H1 (cell line): ENCODE data around the gene THAP11. TPM values are rescaled to one million over a fixed set of nuclear protein-coding genes. Genes with fewer than 3 reads are reported as not detected.

Experiments
- CTCF ChIA-PET: fragments of 300-600 bp; sonication (Branson Sonifier 250); formaldehyde crosslinking; loops from one replicate; lab custom pipeline; 2021; ENCODE audit not compliant: partially characterized antibody; lab: Charles Lee
- POLR2A ChIA-PET: fragments of 300-600 bp; sonication (Branson Sonifier 250); formaldehyde crosslinking; loops from one replicate; lab custom pipeline; 2021; ENCODE audit warnings: inconsistent platforms; ENCODE audit not compliant: partially characterized antibody; lab: Charles Lee
- DNase-seq, 2 experiments: peaks; one replicate each; pipeline versions ENCODE4 v3.0.0 to v3.0.0-alpha.2; 2010 to 2022; ENCODE audit warnings: low spot score in 2 of 2, low read depth in 1 of 2, mixed read lengths in 1 of 2
- FAIRE-seq: peaks from 2 replicates; lab custom pipeline; 2011; peaks lifted over from hg19 to GRCh38; lab: Jason Lieb, UNC
- H2AFZ ChIP-seq: 2 replicates; pipeline ENCODE4 v1.8.1; 2012; ENCODE audit warnings: low read length, inconsistent platforms
- H2AK5ac ChIP-seq: 2 replicates; pipeline ENCODE4 v1.6.1; 2013; ENCODE audit warnings: low read depth, low read length
- H2BK120ac ChIP-seq: replicated peaks from 2 replicates; pipeline ENCODE3; 2013; ENCODE audit warnings: low read depth, low read length, inconsistent platforms
- H2BK12ac ChIP-seq: 2 replicates; pipeline ENCODE4 v1.6.1; 2013; ENCODE audit warnings: low read depth, low read length
- H2BK15ac ChIP-seq: 2 replicates; pipeline ENCODE4 v1.6.1; 2013; ENCODE audit warnings: low read length
- H2BK20ac ChIP-seq: 2 replicates; pipeline ENCODE4 v1.6.1; 2013; ENCODE audit warnings: low read length
- H2BK5ac ChIP-seq: 2 replicates; pipeline ENCODE4 v1.6.1; 2013; ENCODE audit warnings: low read depth, low read length
- H3K14ac ChIP-seq: 2 replicates; pipeline ENCODE4 v1.6.1; 2013; ENCODE audit warnings: inconsistent platforms; ENCODE audit not compliant: insufficient read length
- H3K18ac ChIP-seq: 2 replicates; pipeline ENCODE4 v1.6.1; 2013; ENCODE audit warnings: low read length; ENCODE audit errors: extremely low read depth
- H3K23ac ChIP-seq: 2 replicates; pipeline ENCODE4 v1.6.1; 2013; ENCODE audit warnings: inconsistent platforms; ENCODE audit not compliant: insufficient read length
- H3K23me2 ChIP-seq: 2 replicates; pipeline ENCODE4 v1.6.1; 2013; ENCODE audit warnings: low read depth, low read length
- H3K27ac ChIP-seq: 2 replicates; pipeline ENCODE4 v1.6.1; 2011; ENCODE audit warnings: low read depth, low read length, inconsistent platforms
- H3K27me3 ChIP-seq, 4 experiments: replicated peaks in 1 of 4; 1 replicate in 1 of 4; 2 replicates in 3 of 4; pipeline versions ENCODE4 v1.6.1 to v1.8.1; 2011 to 2013; ENCODE audit warnings: low read length in 3 of 4, mild to moderate bottlenecking in 3 of 4, inconsistent platforms in 2 of 4, mixed read lengths in 2 of 4, moderate library complexity in 1 of 4; ENCODE audit not compliant: control insufficient read depth in 3 of 4, insufficient read depth in 3 of 4; ENCODE audit errors: extremely low read depth in 1 of 4
- H3K36me3 ChIP-seq, 4 experiments: 2 replicates each; pipeline versions ENCODE4 v1.6.1 to v1.8.1; 2011 to 2013; ENCODE audit warnings: mild to moderate bottlenecking in 4 of 4, low read length in 3 of 4, moderate library complexity in 2 of 4, control low read depth in 1 of 4, inconsistent platforms in 1 of 4; ENCODE audit not compliant: insufficient read depth in 4 of 4, control insufficient read depth in 2 of 4
- H3K4ac ChIP-seq: replicated peaks from 2 replicates; pipeline ENCODE3; 2013; ENCODE audit warnings: low read length, low read depth, mixed read lengths, inconsistent platforms; ENCODE audit not compliant: insufficient read length
- H3K4me1 ChIP-seq, 4 experiments: replicated peaks in 1 of 4; 1 replicate in 1 of 4; 2 replicates in 3 of 4; pipeline versions ENCODE4 v1.6.1 to v1.8.1; 2011 to 2013; ENCODE audit warnings: low read length in 3 of 4, inconsistent platforms in 2 of 4, mixed read lengths in 1 of 4; ENCODE audit not compliant: insufficient read depth in 4 of 4, control insufficient read depth in 3 of 4
- H3K4me2 ChIP-seq, 2 experiments: 2 replicates each; pipeline versions ENCODE4 v1.6.1 to v1.8.1; 2011 to 2013; ENCODE audit warnings: low read depth in 2 of 2, low read length in 2 of 2, control low read depth in 1 of 2, inconsistent platforms in 1 of 2, mild to moderate bottlenecking in 1 of 2; ENCODE audit not compliant: insufficient read depth in 1 of 2
- H3K4me3 ChIP-seq, 4 experiments: fragments of 200-600, 300-600 bp in 1 of 4; sonication (generic), shearing (Covaris generic), sonication (Bioruptor Twin) in 1 of 4; 2 replicates each; pipeline versions ENCODE4 v1.5.1 to v1.8.1; 2011 to 2016; ENCODE audit warnings: low read length in 4 of 4, low read depth in 3 of 4, control low read depth in 2 of 4, inconsistent platforms in 2 of 4, mild to moderate bottlenecking in 2 of 4, mixed read lengths in 1 of 4, moderate library complexity in 1 of 4; ENCODE audit not compliant: insufficient read depth in 2 of 4; ENCODE audit errors: extremely low read depth in 1 of 4
- H3K56ac ChIP-seq: replicated peaks from 2 replicates; pipeline ENCODE3; 2013; ENCODE audit warnings: low read depth, mild to moderate bottlenecking, mixed read lengths, low read length, inconsistent platforms; ENCODE audit not compliant: insufficient read length
- H3K79me1 ChIP-seq: 2 replicates; pipeline ENCODE4 v1.6.1; 2013; ENCODE audit warnings: low read depth, low read length, control low read depth
- H3K79me2 ChIP-seq, 2 experiments: 2 replicates each; pipeline versions ENCODE4 v1.6.1 to v1.8.1; 2012 to 2013; ENCODE audit warnings: low read length in 2 of 2, mild to moderate bottlenecking in 2 of 2, inconsistent platforms in 1 of 2; ENCODE audit not compliant: insufficient read depth in 2 of 2, control insufficient read depth in 1 of 2
- H3K9ac ChIP-seq, 4 experiments: replicated peaks in 1 of 4; 1 replicate in 1 of 4; 2 replicates in 3 of 4; pipeline versions ENCODE4 v1.6.1 to v1.8.1; 2011 to 2013; ENCODE audit warnings: low read depth in 3 of 4, low read length in 3 of 4, control low read depth in 2 of 4, mild to moderate bottlenecking in 2 of 4, moderate library complexity in 2 of 4, inconsistent platforms in 1 of 4; ENCODE audit errors: extremely low read depth in 1 of 4
- H3K9me3 ChIP-seq, 2 experiments: 2 replicates each; pipeline versions ENCODE4 v1.6.1 to v1.8.1; 2012 to 2013; ENCODE audit warnings: mild to moderate bottlenecking in 2 of 2, moderate library complexity in 2 of 2, control low read depth in 1 of 2, inconsistent platforms in 1 of 2, low read depth in 1 of 2, low read length in 1 of 2, mixed read lengths in 1 of 2; ENCODE audit not compliant: insufficient read depth in 2 of 2
- H4K20me1 ChIP-seq, 2 experiments: replicated peaks in 1 of 2; 2 replicates each; pipeline versions ENCODE3 to v1.8.1; 2011 to 2013; ENCODE audit warnings: inconsistent platforms in 2 of 2, low read length in 2 of 2, mild to moderate bottlenecking in 1 of 2; ENCODE audit not compliant: insufficient read depth in 2 of 2, control insufficient read depth in 1 of 2
- H4K5ac ChIP-seq: 2 replicates; pipeline ENCODE4 v1.6.1; 2013; ENCODE audit warnings: low read length, low read depth, mixed read lengths, inconsistent platforms; ENCODE audit not compliant: insufficient read length
- H4K8ac ChIP-seq: 2 replicates; pipeline ENCODE4 v1.8.0; 2013; ENCODE audit warnings: mild to moderate bottlenecking, moderate library complexity, low read length, inconsistent platforms; ENCODE audit not compliant: insufficient read depth; ENCODE audit errors: extremely low read depth
- H4K91ac ChIP-seq: replicated peaks from 2 replicates; pipeline ENCODE3; 2013; ENCODE audit warnings: low read length, mixed read lengths, inconsistent platforms; ENCODE audit not compliant: insufficient read length
- BACH1 ChIP-seq: IDR thresholded peaks from 2 replicates; pipeline ENCODE4 v1.6.1; 2012; ENCODE audit warnings: low read length, improper control_type of control experiment
- JUN ChIP-seq: IDR thresholded peaks from 2 replicates; pipeline ENCODE4 v1.6.1; 2011; ENCODE audit warnings: low read depth, mild to moderate bottlenecking, improper control_type of control experiment, low read length
- MAFK ChIP-seq: IDR thresholded peaks from 2 replicates; pipeline ENCODE4 v1.6.1; 2012; ENCODE audit warnings: low read depth, mild to moderate bottlenecking, improper control_type of control experiment, low read length
- WGBS, 2 experiments: shearing (Covaris generic) in 1 of 2; methylation state at CpG; one replicate each; pipeline versions ENCODE4 v1.1.6 to v1.1.7; 2013 to 2015; ENCODE audit warnings: low lambda C conversion rate in 2 of 2, mixed read lengths in 2 of 2, inconsistent platforms in 1 of 2, low coverage in 1 of 2, missing lambda C conversion rate in 1 of 2; ENCODE audit not compliant: insufficient replicate concordance in 2 of 2, insufficient coverage in 1 of 2, insufficient read length in 1 of 2; ENCODE audit errors: extremely low coverage in 1 of 2, missing lambda C conversion rate in 1 of 2; 5-methylcytosine and 5-hydroxymethylcytosine counted together
- polyA plus RNA-seq, 7 experiments: library from polyadenylated mRNA; depleted of rRNA in 3 of 7; stranded (reverse) in 5 of 7; unstranded in 2 of 7; fragments of >200 nt in 5 of 7; fragments of 200-250 nt in 2 of 7; gene quantifications; 1 replicate in 5 of 7; 2 replicates in 1 of 7; 4 replicates in 1 of 7; pipeline versions ENCODE4 v1.2.1 to v1.2.3, GENCODE V29; 2011 to 2013; ENCODE audit warnings: missing spikeins in 2 of 7, mixed read lengths in 2 of 7
- total RNA-seq: library from RNA; stranded (reverse); fragmentation: NEBNext Ultra II Directional; extraction: Animal tissue kit (Norgen Biotek cat#: 25700); gene quantifications from 2 replicates; pipeline ENCODE4 v1.2.1, GENCODE V29; 2021

The THAP11 gene
- total and polyA plus RNA-seq, 2 of the 8 experiments (the other 6 are each of a cell fraction or from before 2014, with no cell fraction given) = 50.8 to 54.8 TPM

DNA sequence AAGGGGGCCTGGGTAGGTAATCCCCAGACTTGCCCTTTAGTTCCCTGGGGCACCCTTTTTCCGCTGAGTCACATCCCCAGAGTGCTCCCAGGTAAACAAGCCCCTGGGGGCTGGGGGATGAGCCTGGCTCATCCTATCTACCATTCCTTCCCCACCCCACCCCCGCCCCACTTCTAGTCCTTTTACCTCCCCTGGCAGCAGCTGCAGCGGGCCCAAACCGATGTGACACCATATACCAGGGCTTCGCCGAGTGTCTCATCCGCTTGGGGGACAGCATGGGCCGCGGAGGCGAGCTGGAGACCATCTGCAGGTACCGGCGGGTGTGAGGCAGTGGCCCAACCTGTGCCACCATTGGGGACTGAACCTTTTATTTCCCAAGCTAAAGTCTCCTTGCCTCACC, 43.4 kb downstream of the THAP11 start:
- peaks cover 14 to 26% (median 18%) of the 10 kb centered on the region in 4 experiments for H3K36me3 ChIP-seq
- H3K9ac ChIP-seq = no peak overlapping the region
- H3K4me3 ChIP-seq = 0 out of 8 replicates have a peak overlapping the region, but pooled peaks of 1 of the 4 experiments have one; percentile 18
- H4K91ac ChIP-seq = no peak overlapping the region
- H3K18ac ChIP-seq = no peak overlapping the region
- H3K79me2 ChIP-seq = no peaks in the 10 kb centered on the region
- 0 out of 2 replicates have a peak, but pooled peaks cover 2% of the 10 kb centered on the region for H3K23me2 ChIP-seq
- no peak overlapping the region; the same call in 1 of the 2 replicates for H2BK15ac ChIP-seq
- H3K27ac ChIP-seq = no peak overlapping the region
- H3K23ac ChIP-seq = no peak overlapping the region
- TF ChIP-seq JUN (no peak), BACH1 (peak; percentile 79), MAFK (peak; percentile 50; the same call in 1 of the 2 replicates)
- TF ChIP-seq, all 59 proteins: peak for 2
- Histone ChIP-seq H4K8ac (no peak overlapping the region), H2AK5ac (no peak overlapping the region), H2AFZ (no peak overlapping the region), H2BK120ac (no peak overlapping the region), H3K27me3 (no peaks in the 10 kb centered on the region), H4K5ac (no peak overlapping the region), H3K14ac (no peak overlapping the region), H3K4me1 (peaks cover 5 to 15% (median 11%) of the 10 kb centered on the region in 4 experiments), H3K4me2 (peak overlapping the region; percentile 6 to 18; a peak in 3 of 4 replicates), H2BK5ac (no peak overlapping the region), H3K9me3 (no peaks in the 10 kb centered on the region), H2BK20ac (no peak overlapping the region), H3K4ac (no peak overlapping the region), H2BK12ac (no peak overlapping the region), H3K79me1 (no peaks in the 10 kb centered on the region), H3K56ac (no peak overlapping the region), H4K20me1 (peaks cover 9 to 15% of the 10 kb centered on the region in 2 experiments)
- FAIRE-seq (no peak), DNase-seq (no peak)
- 93% methylated on average over 11 of the region's 12 CpGs; no CpG with 5 or more reads in 1 of the 2 experiments for WGBS, 2 experiments
- POLR2A ChIA-PET = interaction anchor here (0.8 to 6.3 kb wide), 16 partner anchors 7 to 81 kb away, joined by 3 to 45 read pairs (median 6); partner anchors contain the start of genes CTRL, EDC4, NUTF2 and PSKH1
- CTCF ChIA-PET = interaction anchor here (0.6 to 21.8 kb wide), 13 partner anchors 11 to 218 kb away, joined by 3 to 623 read pairs (median 5); partner anchors contain the start of genes CTRL, LCAT and PSMB10
